GM18508 (cell line): ENCODE results near the gene PAWR.

ENCODE experiments used
- ATAC-seq: cut with Tn5 transposase; IDR thresholded peaks from one replicate; pipeline ENCODE4 v1.9.1; 2021; ENCODE audit warnings: moderate number of reproducible peaks; ENCODE audit not compliant: insufficient read depth, unreplicated experiment

Gene PAWR

GRCh38 chr12:79690638-79691510 is at the start of gene PAWR:
PAWR (minus strand) TSS chr12:79690964; CDS start chr12:79690244, 720 bp downstream.
- ATAC-seq = peak; percentile 35

- ATAC-seq = peak; percentile 89
These were observed 47.3 kb upstream of the PAWR start for GRCh38 chr12:79737875-79738718.

- ATAC-seq = no peak
These were observed 41.9 kb upstream of the PAWR start for GRCh38 chr12:79732638-79733037.

- ATAC-seq = no peak
These were observed 35.2 kb upstream of the PAWR start for GRCh38 chr12:79725987-79726386.

GRCh38 chr12:79717006-79717405 is 26.2 kb upstream of the PAWR start:
- ATAC-seq = no peak

GRCh38 chr12:79715308-79715707 is 24.5 kb upstream of the PAWR start:
- ATAC-seq = no peak

GRCh38 chr12:79710707-79711483 is 20.1 kb upstream of the PAWR start:
- ATAC-seq = no peak

GRCh38 chr12:79707830-79708229 is 17.1 kb upstream of the PAWR start:
- ATAC-seq = no peak

GRCh38 chr12:79706676-79707075 is 15.9 kb upstream of the PAWR start:
- no peak for ATAC-seq

GRCh38 chr12:79706156-79706555 is 15.4 kb upstream of the PAWR start:
- no peak for ATAC-seq

GRCh38 chr12:79698966-79699365 is 8.2 kb upstream of the PAWR start:
- no peak for ATAC-seq

- ATAC-seq = no peak
These were observed 5.7 kb upstream of the PAWR start for GRCh38 chr12:79696416-79696815.

GRCh38 chr12:79692860-79693577 is 2.3 kb upstream of the PAWR start:
- ATAC-seq = no peak

- no peak for ATAC-seq
These were observed 916 bp upstream of the PAWR start for GRCh38 chr12:79691511-79692248.

- ATAC-seq = peak; percentile 14
These were observed 574 bp downstream of the PAWR start for GRCh38 chr12:79690142-79690637.

- peak; percentile 11 for ATAC-seq
These were observed 1.2 kb downstream of the PAWR start for GRCh38 chr12:79689477-79690141.

GRCh38 chr12:79689061-79689476 is 1.7 kb downstream of the PAWR start:
- no peak for ATAC-seq

GRCh38 chr12:79688376-79689060 is 2.2 kb downstream of the PAWR start:
- ATAC-seq = peak; percentile 21
